ENCODE measurements around the gene TTC38.
"Not testable (repeated sequence)": the region's sequence is repeated elsewhere in the genome, so short reads cannot be mapped to it uniquely, and the experiment has no call there.

The TTC38 gene

GRCh38 chr22:46297151-46297812, 29.5 kb downstream of the TTC38 start:
- no peak for DNase-seq

- no peak for DNase-seq
These were observed 31.3 kb downstream of the TTC38 start for GRCh38 chr22:46299101-46299500.

- DNase-seq, result no peak
These were observed 32.7 kb downstream of the TTC38 start for GRCh38 chr22:46300491-46300890.

- no peak for DNase-seq
These were observed 35.6 kb downstream of the TTC38 start for GRCh38 chr22:46303347-46303965.

GRCh38 chr22:46308283-46308988, 40.6 kb downstream of the TTC38 start:
- no peak for DNase-seq

- no peak for DNase-seq
These were observed 41.8 kb downstream of the TTC38 start for GRCh38 chr22:46309526-46310085.

GRCh38 chr22:46312056-46312455, 44.2 kb downstream of the TTC38 start:
- DNase-seq, result no peak

GRCh38 chr22:46312848-46313247, 45.0 kb downstream of the TTC38 start:
- not testable (repeated sequence) for DNase-seq

GRCh38 chr22:46315976-46316375, 48.2 kb downstream of the TTC38 start:
- no peak for DNase-seq

GRCh38 chr22:46317646-46318045, 49.8 kb downstream of the TTC38 start:
- DNase-seq, result no peak

- no peak for DNase-seq
These were observed 50.8 kb downstream of the TTC38 start for GRCh38 chr22:46318576-46318975.

GRCh38 chr22:46319319-46319718, 51.5 kb downstream of the TTC38 start:
- DNase-seq, result no peak

GRCh38 chr22:46320166-46320710, 52.4 kb downstream of the TTC38 start:
- DNase-seq, result no peak

- DNase-seq, result no peak
These were observed 53.0 kb downstream of the TTC38 start for GRCh38 chr22:46320716-46321386.

GRCh38 chr22:46322711-46323110, 54.9 kb downstream of the TTC38 start:
- DNase-seq, result no peak

GRCh38 chr22:46323162-46323561, 55.4 kb downstream of the TTC38 start:
- no peak for DNase-seq

GRCh38 chr22:46326066-46326680, 58.4 kb downstream of the TTC38 start:
- DNase-seq, result no peak

- DNase-seq, result no peak
These were observed 60.1 kb downstream of the TTC38 start for GRCh38 chr22:46327691-46328465.

- no peak for DNase-seq
These were observed 61.0 kb downstream of the TTC38 start for GRCh38 chr22:46328797-46329196.

- DNase-seq, result no peak
These were observed 61.8 kb downstream of the TTC38 start for GRCh38 chr22:46329616-46330015.

GRCh38 chr22:46330426-46330825, 62.6 kb downstream of the TTC38 start:
- no peak for DNase-seq

- no peak for DNase-seq
These were observed 63.7 kb downstream of the TTC38 start for GRCh38 chr22:46331496-46331895.

Measured in activated gamma-delta T cell (primary cell).